Measurements from ENCODE around the gene CHRM4.

GRCh38 chr11:46431211-46431610 is 39.6 kb upstream of the CHRM4 start:
- no peak for TF ChIP-seq TCF7L2 (IDR thresholded peaks at IDR 0.05; ENCODE audit: borderline replicate concordance, extremely low read depth, insufficient read depth, insufficient read length)
- no peak for TF ChIP-seq CTCF (IDR thresholded peaks at IDR 0.05 in 2 of 3, conservative IDR thresholded peaks at IDR 0.05 in 1 of 3; ENCODE audit: borderline replicate concordance in 1 of 3, insufficient read depth in 1 of 3, low read depth in 2 of 3, low read length in 2 of 3)
- no peak for TF ChIP-seq REST (IDR thresholded peaks at IDR 0.05; ENCODE audit: low read depth)
- no peak for TF ChIP-seq POLR2AphosphoS5 (IDR thresholded peaks at IDR 0.05; ENCODE audit: low read depth, low read length)
- TF ChIP-seq POLR2A (IDR thresholded peaks at IDR 0.05; ENCODE audit: borderline replicate concordance, extremely low read depth, insufficient read depth, insufficient read length): no peak
- TF ChIP-seq EZH2phosphoT487 (IDR thresholded peaks at IDR 0.05; ENCODE audit: borderline replicate concordance): no peak

All from HCT116 (cell line).